Activated T-cell treated with anti-CD3 and anti-CD28 coated beads, Interleukin-2, amount 50 U/mL, for 72 hours (primary cell): ENCODE results near the gene SYVN1. TPM values are rescaled to one million over a fixed set of nuclear protein-coding genes. Genes with fewer than 3 reads are reported as not detected.
"Not testable (repeated sequence)": the region's sequence is repeated elsewhere in the genome, so short reads cannot be mapped to it uniquely, and the experiment has no call there.

Experiments used
- ATAC-seq, 2 donors: fragments of 150-1000 bp; cut with Tn5 transposase; replicated peaks in 1 of 2; 2 replicates each; pipeline ENCODE4 v1.10.0; 2021; ENCODE audit warnings: moderate library complexity in 2 of 2, mild to moderate bottlenecking in 1 of 2
- DNase-seq, 2 donors: peaks; one replicate each; pipeline ENCODE4 v3.0.0; 2021 to 2022; ENCODE audit warnings: mixed read lengths in 1 of 2
- H3K27ac Mint-ChIP-seq: one replicate; pipeline ENCODE4 v1.8.0; 2022; ENCODE audit warnings: mild to moderate bottlenecking, moderate library complexity, mixed read lengths
- H3K27me3 Mint-ChIP-seq: one replicate; pipeline ENCODE4 v1.8.0; 2022; ENCODE audit warnings: low read depth, mixed read lengths
- H3K36me3 Mint-ChIP-seq, 2 donors: one replicate each; pipeline ENCODE4 v1.8.0; 2022; ENCODE audit warnings: mixed read lengths in 2 of 2, mild to moderate bottlenecking in 1 of 2; ENCODE audit not compliant: insufficient read depth in 2 of 2
- H3K4me1 Mint-ChIP-seq: one replicate; pipeline ENCODE4 v1.8.0; 2022; ENCODE audit warnings: low read depth, mixed read lengths
- H3K4me3 Mint-ChIP-seq, 2 donors: one replicate each; pipeline ENCODE4 v1.8.0; 2022; ENCODE audit warnings: mild to moderate bottlenecking in 2 of 2, mixed read lengths in 2 of 2, moderate library complexity in 2 of 2
- H3K9me3 Mint-ChIP-seq, 2 donors: one replicate each; pipeline ENCODE4 v1.8.0; 2022; ENCODE audit warnings: mixed read lengths in 2 of 2
- total RNA-seq, 2 donors: library from RNA; stranded (reverse); gene quantifications; one replicate each; pipeline ENCODE4 v1.2.3, GENCODE V29; 2022

The SYVN1 gene
- total RNA-seq, 2 donors from 2014 or later, result 45.8 to 53.1 TPM

DNA sequence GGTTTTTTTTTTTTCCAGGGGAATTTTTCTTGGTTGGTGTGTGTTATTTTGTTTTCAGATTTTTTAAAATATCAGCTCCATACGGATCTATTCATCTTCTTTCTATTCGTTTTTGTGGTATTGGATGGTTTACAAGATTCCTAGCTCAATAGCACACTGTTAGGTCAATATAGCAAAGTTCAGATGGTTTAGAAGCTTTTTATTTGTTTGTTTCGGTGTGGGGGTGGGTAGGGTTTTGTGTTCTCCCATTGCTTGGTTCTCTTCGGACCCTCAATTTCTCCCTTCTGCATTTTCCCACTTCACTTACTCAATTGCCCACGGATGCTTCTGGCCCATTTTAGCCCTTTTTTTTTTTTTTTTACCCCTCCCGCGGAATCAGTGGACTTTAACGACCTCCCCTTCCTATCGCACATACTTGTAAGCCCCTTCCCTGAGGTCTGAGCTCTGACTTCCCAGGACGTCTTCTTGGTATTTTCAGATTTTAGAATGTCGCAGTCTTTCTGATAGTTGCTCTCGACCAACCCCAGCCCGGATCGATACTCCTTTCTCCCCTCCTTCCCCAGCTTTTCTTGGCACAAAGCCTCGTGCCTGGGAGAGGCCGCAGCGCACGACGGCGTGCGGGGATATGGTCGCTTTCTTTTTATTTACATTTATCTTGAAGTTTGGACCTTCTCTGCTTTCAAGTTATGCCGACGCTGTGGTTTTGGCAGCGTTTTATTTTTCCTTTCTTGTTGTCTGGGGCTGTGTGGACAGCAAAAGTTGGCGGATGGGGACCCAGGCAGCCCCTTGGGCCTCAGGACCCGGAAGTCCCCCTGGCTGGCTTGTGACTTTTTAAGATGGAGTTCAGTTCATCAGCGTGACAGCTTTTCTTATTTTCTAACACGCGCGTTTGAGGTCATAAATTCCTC is 31.3 kb upstream of the SYVN1 start:
- ATAC-seq (no peak), DNase-seq (no peak)
- H3K4me3 Mint-ChIP-seq, result no peak overlapping the region
- no peaks in the 10 kb centered on the region for H3K36me3 Mint-ChIP-seq
- H3K27ac Mint-ChIP-seq, result no peak overlapping the region
- H3K27me3 Mint-ChIP-seq, result peaks cover under 1% of the 10 kb centered on the region
- no peaks in the 10 kb centered on the region for H3K9me3 Mint-ChIP-seq
- peaks cover 14% of the 10 kb centered on the region for H3K4me1 Mint-ChIP-seq

DNA sequence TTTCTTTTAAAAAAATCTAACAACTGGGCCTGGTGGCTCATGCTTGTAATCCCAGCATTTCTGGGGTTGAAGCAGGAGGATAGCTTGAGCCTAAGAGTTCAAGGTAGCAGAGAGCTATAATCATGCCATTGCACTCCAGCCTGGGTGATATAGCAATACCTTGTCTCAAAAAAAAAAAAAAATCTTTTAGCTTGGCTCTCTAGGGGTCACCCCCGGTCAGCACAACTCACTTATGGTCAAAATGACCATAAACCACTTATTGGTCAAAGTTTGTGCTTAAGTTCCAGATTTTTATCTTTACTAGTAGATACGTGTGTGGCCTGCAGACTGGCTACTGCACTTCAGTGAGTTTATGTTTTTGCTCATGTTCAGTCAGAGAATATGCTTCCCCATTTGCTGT is 29.4 kb upstream of the SYVN1 start:
- ATAC-seq (no peak), DNase-seq (no peak)
- no peaks in the 10 kb centered on the region for H3K9me3 Mint-ChIP-seq
- H3K27ac Mint-ChIP-seq, result no peak overlapping the region
- peaks cover 5% of the 10 kb centered on the region for H3K4me1 Mint-ChIP-seq
- H3K27me3 Mint-ChIP-seq, result peaks cover 8% of the 10 kb centered on the region
- H3K36me3 Mint-ChIP-seq, result no peaks in the 10 kb centered on the region
- no peak overlapping the region for H3K4me3 Mint-ChIP-seq

DNA sequence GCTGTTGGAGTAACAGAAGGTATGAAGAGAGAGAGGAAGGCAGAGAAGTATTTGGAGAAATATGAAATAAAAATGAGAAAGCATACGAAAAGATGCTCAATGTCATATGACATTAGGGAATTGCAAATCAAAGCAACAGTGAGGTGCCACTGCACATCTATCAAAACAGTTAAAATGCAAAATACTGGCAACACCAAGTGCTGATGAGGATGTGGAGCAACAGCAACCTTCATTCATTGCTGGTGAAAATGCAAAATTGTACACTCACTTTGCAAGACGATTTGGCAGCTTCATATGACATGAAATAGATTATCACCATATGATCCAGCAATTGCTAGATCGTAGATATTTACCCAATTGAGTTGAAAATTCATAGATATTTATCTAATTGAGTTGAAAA is 26.3 kb upstream of the SYVN1 start:
- Mint-ChIP-seq H3K4me3 (no peak overlapping the region), H3K36me3 (no peaks in the 10 kb centered on the region), H3K9me3 (no peaks in the 10 kb centered on the region), H3K27me3 (peaks cover 8% of the 10 kb centered on the region), H3K27ac (no peak overlapping the region), H3K4me1 (no peaks in the 10 kb centered on the region)
- DNase-seq, result no peak
- no peak for ATAC-seq

DNA sequence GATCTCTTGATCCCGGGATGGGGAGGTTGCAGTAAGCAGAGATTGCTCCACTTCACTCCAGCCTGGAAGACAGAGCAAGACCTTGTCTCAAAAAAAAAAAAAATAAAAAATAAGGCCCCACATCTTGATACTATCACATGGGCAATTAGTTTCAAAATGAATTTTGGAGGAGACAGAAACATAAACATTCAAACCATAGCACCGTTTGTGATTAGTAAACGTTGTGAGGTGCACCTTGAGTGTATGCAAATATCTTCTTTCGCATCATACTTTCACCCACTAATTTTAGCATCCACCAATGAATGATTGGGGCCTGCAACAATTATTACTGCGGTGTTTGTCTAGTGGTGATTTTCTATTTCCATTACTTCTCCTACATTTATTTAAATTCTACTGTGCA is 24.7 kb upstream of the SYVN1 start:
- ATAC-seq (no peak), DNase-seq (no peak)
- H3K27ac Mint-ChIP-seq, result no peak overlapping the region

DNA sequence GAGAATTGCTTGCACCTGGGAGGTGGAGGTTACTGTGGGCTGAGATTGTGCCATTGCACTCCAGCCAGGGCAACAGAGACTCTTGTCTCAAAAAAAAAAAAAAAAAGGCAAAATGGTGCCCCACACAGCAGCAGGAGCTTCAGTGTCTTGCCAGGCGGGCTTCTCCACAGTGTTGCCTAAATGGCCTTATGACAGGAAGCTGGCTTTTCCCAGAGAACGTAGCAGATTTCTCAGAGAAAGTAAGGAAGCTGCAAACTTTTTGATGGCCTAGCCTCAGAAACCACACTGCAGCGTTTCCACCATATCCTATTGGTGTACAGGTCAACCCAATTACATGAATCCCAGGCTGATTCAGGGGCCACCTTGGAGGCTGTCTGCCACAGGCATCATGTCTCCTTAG is 23.0 kb upstream of the SYVN1 start:
- Mint-ChIP-seq H3K27ac (no peak overlapping the region), H3K36me3 (no peaks in the 10 kb centered on the region), H3K4me3 (no peak overlapping the region), H3K27me3 (peaks cover 8% of the 10 kb centered on the region), H3K4me1 (peaks cover 3% of the 10 kb centered on the region), H3K9me3 (no peaks in the 10 kb centered on the region)
- no peak for ATAC-seq
- DNase-seq, result no peak

More for the DNA sequence above, 24.7 kb upstream of the SYVN1 start:
- no peak overlapping the region for H3K4me3 Mint-ChIP-seq
- no peaks in the 10 kb centered on the region for H3K36me3 Mint-ChIP-seq
- H3K4me1 Mint-ChIP-seq, result no peaks in the 10 kb centered on the region
- H3K27me3 Mint-ChIP-seq, result peaks cover 8% of the 10 kb centered on the region
- H3K9me3 Mint-ChIP-seq, result no peaks in the 10 kb centered on the region

DNA sequence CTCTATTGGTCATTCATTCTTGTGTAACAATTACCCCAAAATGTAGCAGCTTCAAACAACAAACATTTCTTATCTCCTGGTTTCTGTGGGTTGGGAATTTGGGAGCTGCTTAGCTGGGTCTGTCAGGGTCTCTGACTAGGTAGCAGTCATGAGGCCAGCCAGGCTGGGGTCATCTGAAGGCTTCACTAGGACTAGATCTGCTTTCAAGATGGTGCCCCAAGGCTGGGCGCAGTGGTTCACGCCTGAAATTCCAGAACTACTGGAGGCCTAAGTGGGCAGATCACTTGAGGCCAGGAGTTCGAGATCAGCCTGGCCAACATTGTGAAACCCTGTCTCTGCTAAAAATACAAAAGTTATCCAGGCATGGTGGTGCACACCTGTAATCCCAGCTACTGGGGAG is 22.6 kb upstream of the SYVN1 start:
- H3K36me3 Mint-ChIP-seq, result no peaks in the 10 kb centered on the region
- DNase-seq, result no peak
- H3K4me1 Mint-ChIP-seq, result peaks cover 4% of the 10 kb centered on the region
- H3K27ac Mint-ChIP-seq, result no peak overlapping the region
- no peak overlapping the region for H3K4me3 Mint-ChIP-seq
- ATAC-seq, result no peak
- H3K27me3 Mint-ChIP-seq, result peaks cover 8% of the 10 kb centered on the region
- no peaks in the 10 kb centered on the region for H3K9me3 Mint-ChIP-seq

- ATAC-seq, result no peak
- Mint-ChIP-seq H3K4me1 (peaks cover 4% of the 10 kb centered on the region), H3K27ac (no peak overlapping the region), H3K27me3 (peaks cover 8% of the 10 kb centered on the region), H3K36me3 (no peaks in the 10 kb centered on the region), H3K4me3 (no peak overlapping the region), H3K9me3 (no peaks in the 10 kb centered on the region)
- DNase-seq, result no peak
Measured at GRCh38 chr11:65156256-65156655, 21.9 kb upstream of the SYVN1 start.

GRCh38 chr11:65152122-65152521 is 17.8 kb upstream of the SYVN1 start:
- Mint-ChIP-seq H3K4me3 (peak overlapping the region in 1 of 2 donors; percentile 11), H3K27ac (no peak overlapping the region), H3K9me3 (no peaks in the 10 kb centered on the region), H3K4me1 (peaks cover 14% of the 10 kb centered on the region), H3K27me3 (no peaks in the 10 kb centered on the region), H3K36me3 (no peaks in the 10 kb centered on the region)
- no peak for ATAC-seq
- no peak for DNase-seq

GRCh38 chr11:65151331-65151899 is 17.1 kb upstream of the SYVN1 start:
- DNase-seq (no peak), ATAC-seq (no peak)
- Mint-ChIP-seq H3K4me1 (peaks cover 14% of the 10 kb centered on the region), H3K9me3 (no peaks in the 10 kb centered on the region), H3K27me3 (no peaks in the 10 kb centered on the region), H3K4me3 (no peak overlapping the region), H3K27ac (no peak overlapping the region), H3K36me3 (no peaks in the 10 kb centered on the region)

GRCh38 chr11:65150509-65151299 is 16.4 kb upstream of the SYVN1 start:
- no peaks in the 10 kb centered on the region for H3K9me3 Mint-ChIP-seq
- H3K36me3 Mint-ChIP-seq, result no peaks in the 10 kb centered on the region
- ATAC-seq (peak; percentile 93 to 96), DNase-seq (peak; percentile 56 to 57)
- peaks cover 14% of the 10 kb centered on the region for H3K4me1 Mint-ChIP-seq
- H3K27ac Mint-ChIP-seq, result no peak overlapping the region
- no peaks in the 10 kb centered on the region for H3K27me3 Mint-ChIP-seq
- peak overlapping the region; percentile 15 to 31 for H3K4me3 Mint-ChIP-seq

DNA sequence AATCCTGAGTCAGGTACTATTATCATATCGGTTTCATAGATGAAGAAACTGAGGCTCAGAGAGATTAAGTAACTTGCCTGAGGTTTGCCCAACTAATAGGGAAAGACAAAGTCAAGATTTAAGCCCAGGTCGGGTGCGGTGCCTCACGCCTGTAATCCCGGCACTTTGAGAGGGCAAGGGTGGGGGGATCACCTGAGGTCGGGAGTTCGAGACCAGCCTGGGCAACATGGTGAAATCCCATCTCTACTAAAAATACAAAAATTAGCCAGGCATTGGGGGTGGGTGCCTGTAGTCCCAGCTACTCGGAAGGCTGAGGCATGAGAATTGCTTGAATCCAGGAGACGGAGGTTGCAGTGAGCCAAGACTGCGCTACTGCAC is 15.8 kb upstream of the SYVN1 start:
- not testable (repeated sequence) for DNase-seq, H3K27me3 Mint-ChIP-seq, H3K4me3 Mint-ChIP-seq, ATAC-seq, H3K27ac Mint-ChIP-seq, H3K9me3 Mint-ChIP-seq, H3K36me3 Mint-ChIP-seq
- H3K4me1 Mint-ChIP-seq, result peaks cover 14% of the 10 kb centered on the region

GRCh38 chr11:65148657-65149056 is 14.3 kb upstream of the SYVN1 start:
- Mint-ChIP-seq H3K27ac (no peak overlapping the region), H3K9me3 (no peaks in the 10 kb centered on the region), H3K4me1 (peaks cover 14% of the 10 kb centered on the region), H3K4me3 (no peak overlapping the region), H3K27me3 (no peaks in the 10 kb centered on the region), H3K36me3 (no peaks in the 10 kb centered on the region)
- DNase-seq (no peak), ATAC-seq (no peak)

GRCh38 chr11:65147352-65148075 is 13.2 kb upstream of the SYVN1 start:
- H3K9me3 Mint-ChIP-seq, result no peaks in the 10 kb centered on the region
- H3K4me1 Mint-ChIP-seq, result peaks cover 13% of the 10 kb centered on the region
- ATAC-seq, result no peak
- no peak for DNase-seq
- H3K4me3 Mint-ChIP-seq, result no peak overlapping the region
- no peaks in the 10 kb centered on the region for H3K27me3 Mint-ChIP-seq
- no peak overlapping the region for H3K27ac Mint-ChIP-seq
- no peaks in the 10 kb centered on the region for H3K36me3 Mint-ChIP-seq
